Endodermal cell (in vitro differentiated cells): ENCODE results near the gene CHSY1. TPM values are rescaled to one million over a fixed set of nuclear protein-coding genes. Genes with fewer than 3 reads are reported as not detected.
A peak's percentile ranks its signal among the peaks of the same experiment; 100 is the strongest.

Experiments used
- DNase-seq: peaks from one replicate; pipeline ENCODE4 v3.0.0-alpha.2; 2017
- H3K27ac ChIP-seq: 2 replicates; pipeline ENCODE4 v1.5.1; 2013; ENCODE audit warnings: mild to moderate bottlenecking, low read depth, low read length, moderate library complexity
- H3K27me3 ChIP-seq: 2 replicates; pipeline ENCODE4 v1.6.1; 2013; ENCODE audit warnings: mild to moderate bottlenecking, low read length, moderate library complexity; ENCODE audit not compliant: insufficient read depth, control insufficient read depth, poor library complexity, severe bottlenecking
- H3K36me3 ChIP-seq: 2 replicates; pipeline ENCODE4 v1.7.0; 2013; ENCODE audit warnings: mild to moderate bottlenecking, low read length, moderate library complexity; ENCODE audit not compliant: control insufficient read depth, insufficient read depth
- H3K4me1 ChIP-seq: one replicate; pipeline ENCODE4 v1.7.0; 2013; ENCODE audit warnings: low read length; ENCODE audit not compliant: control insufficient read depth, insufficient read depth
- H3K4me3 ChIP-seq: 2 replicates; pipeline ENCODE4 v1.5.1; 2013; ENCODE audit warnings: mild to moderate bottlenecking, low read length, moderate library complexity
- H3K9ac ChIP-seq: 2 replicates; pipeline ENCODE4 v1.6.1; 2013; ENCODE audit warnings: mild to moderate bottlenecking, low read length, moderate library complexity; ENCODE audit not compliant: poor library complexity, severe bottlenecking; ENCODE audit errors: extremely low read depth
- H3K9me3 ChIP-seq: 2 replicates; pipeline ENCODE4 v1.6.1; 2013; ENCODE audit warnings: mild to moderate bottlenecking, low read length, moderate library complexity; ENCODE audit not compliant: control insufficient read depth
- H3K27ac Mint-ChIP-seq: 2 replicates; pipeline ENCODE4 v1.8.0; 2020; ENCODE audit warnings: mixed read lengths
- H3K27me3 Mint-ChIP-seq: 2 replicates; pipeline ENCODE4 v1.8.0; 2021; ENCODE audit warnings: mild to moderate bottlenecking, mixed read lengths; ENCODE audit not compliant: insufficient read depth
- H3K36me3 Mint-ChIP-seq: 2 replicates; pipeline ENCODE4 v1.8.0; 2020; ENCODE audit warnings: low read depth, mixed read lengths
- H3K4me1 Mint-ChIP-seq: 2 replicates; pipeline ENCODE4 v1.8.0; 2020; ENCODE audit warnings: mixed read lengths
- H3K4me3 Mint-ChIP-seq: 2 replicates; pipeline ENCODE4 v1.8.0; 2020; ENCODE audit warnings: mild to moderate bottlenecking, moderate library complexity, mixed read lengths
- H3K9me3 Mint-ChIP-seq: 2 replicates; pipeline ENCODE4 v1.8.0; 2020; ENCODE audit warnings: mild to moderate bottlenecking, mixed read lengths
- CTCF ChIP-seq: fragments of 200-600 bp; sonication (generic); conservative IDR thresholded peaks from 2 replicates; pipeline ENCODE4 v1.5.0; 2021; ENCODE audit warnings: antibody characterized with exemption, mild to moderate bottlenecking
- WGBS, 2 experiments: methylation state at CpG; one replicate each; pipeline versions ENCODE4 v1.1.5 to v1.1.7; 2013; ENCODE audit warnings: missing lambda C conversion rate in 2 of 2, mixed read lengths in 1 of 2; ENCODE audit not compliant: insufficient coverage in 1 of 2, insufficient read length in 1 of 2; 5-methylcytosine and 5-hydroxymethylcytosine counted together
- total RNA-seq, 2 donors: library from RNA; stranded (reverse); fragmentation: NEBNext Ultra II Directional in 1 of 2; extraction: Animal tissue kit (Norgen Biotek cat#: 25700) in 1 of 2; gene quantifications; 2 replicates in 1 of 2; 3 replicates in 1 of 2; pipeline ENCODE4 v1.2.1, GENCODE V29; 2021

CHSY1 gene
- total RNA-seq, 2 donors from 2014 or later, result 33.3 to 39.9 TPM

GRCh38 chr15:101129851-101130380 lies 121.9 kb downstream of the CHSY1 start:
- no peaks in the 10 kb centered on the region for H3K27me3 ChIP-seq
- H3K9ac ChIP-seq, result no peak overlapping the region
- H3K4me1 ChIP-seq, result peaks cover 3% of the 10 kb centered on the region
- Mint-ChIP-seq H3K27me3 (no peaks in the 10 kb centered on the region), H3K36me3 (no peaks in the 10 kb centered on the region), H3K4me3 (no peak overlapping the region), H3K27ac (no peak overlapping the region), H3K9me3 (peaks cover 17% of the 10 kb centered on the region), H3K4me1 (peaks cover 10% of the 10 kb centered on the region)
- WGBS, 2 experiments, result 95 to 100% methylated on average over 3 to 4 of the region's 4 CpGs
- H3K27ac ChIP-seq, result no peak overlapping the region
- no peak overlapping the region for H3K4me3 ChIP-seq
- no peak for DNase-seq
- H3K36me3 ChIP-seq, result no peaks in the 10 kb centered on the region
- TF ChIP-seq CTCF, result no peak
- H3K9me3 ChIP-seq, result no peaks in the 10 kb centered on the region

DNA sequence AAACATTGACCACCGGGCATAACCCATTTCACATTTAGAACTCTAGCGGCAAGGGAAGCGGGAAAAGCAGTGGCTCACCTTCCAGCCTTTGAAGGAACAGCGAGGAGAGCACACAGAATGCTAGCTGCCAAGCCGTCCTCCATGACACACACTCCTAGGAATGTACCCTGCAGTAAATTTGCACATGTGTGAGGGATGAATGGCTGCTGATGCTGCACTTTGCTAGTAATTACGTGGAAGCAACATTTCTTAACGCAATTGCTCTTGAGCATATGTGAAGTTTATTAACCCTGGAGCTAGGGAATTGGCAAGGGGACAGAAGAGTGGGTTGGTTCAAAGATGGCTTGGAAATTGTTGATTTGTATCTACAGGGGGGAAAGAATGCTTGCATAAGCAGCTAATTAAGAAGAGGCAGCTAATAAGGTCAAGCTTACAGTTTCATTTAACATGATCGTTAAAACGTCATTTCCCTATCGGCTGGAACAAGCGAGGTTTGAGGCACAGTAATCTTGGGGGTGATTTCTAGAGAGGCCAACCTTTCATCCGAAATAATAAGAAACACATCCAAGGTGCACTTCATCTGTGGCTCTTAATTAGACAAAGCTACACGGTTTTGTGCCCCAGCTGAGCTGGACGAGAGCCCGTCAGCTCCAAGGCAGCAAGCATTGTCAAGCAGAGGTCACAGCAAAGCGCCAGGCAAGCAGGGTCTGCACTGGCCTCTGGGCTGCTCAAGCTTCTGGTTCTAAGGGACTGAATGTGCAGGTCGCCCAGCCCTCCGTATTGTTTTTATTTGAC lies 123.4 kb downstream of the CHSY1 start:
- H3K4me1 ChIP-seq, result peaks cover 3% of the 10 kb centered on the region
- Mint-ChIP-seq H3K9me3 (peaks cover 13% of the 10 kb centered on the region), H3K4me1 (peaks cover 13% of the 10 kb centered on the region), H3K27me3 (no peaks in the 10 kb centered on the region), H3K4me3 (no peak overlapping the region), H3K36me3 (no peaks in the 10 kb centered on the region), H3K27ac (peak overlapping the region; percentile 4)
- H3K9me3 ChIP-seq, result no peaks in the 10 kb centered on the region
- H3K27me3 ChIP-seq, result no peaks in the 10 kb centered on the region
- no peak overlapping the region for H3K9ac ChIP-seq
- no peak for TF ChIP-seq CTCF
- no peaks in the 10 kb centered on the region for H3K36me3 ChIP-seq
- H3K27ac ChIP-seq, result no peak overlapping the region
- peak; percentile 45 for DNase-seq
- H3K4me3 ChIP-seq, result no peak overlapping the region
- 92% methylated on average over 13 to 18 of the region's 18 CpGs for WGBS, 2 experiments

- no peak for TF ChIP-seq CTCF
- Mint-ChIP-seq H3K4me3 (no peak overlapping the region), H3K27me3 (no peaks in the 10 kb centered on the region), H3K27ac (no peak overlapping the region), H3K36me3 (no peaks in the 10 kb centered on the region), H3K4me1 (peaks cover 13% of the 10 kb centered on the region), H3K9me3 (peaks cover 13% of the 10 kb centered on the region)
- peaks cover 3% of the 10 kb centered on the region for H3K4me1 ChIP-seq
- no peaks in the 10 kb centered on the region for H3K27me3 ChIP-seq
- 94 to 96% methylated on average over 12 to 13 of the region's 13 CpGs for WGBS, 2 experiments
- no peak overlapping the region for H3K9ac ChIP-seq
- H3K9me3 ChIP-seq, result no peaks in the 10 kb centered on the region
- H3K4me3 ChIP-seq, result no peak overlapping the region
- no peak overlapping the region for H3K27ac ChIP-seq
- DNase-seq, result no peak
- no peaks in the 10 kb centered on the region for H3K36me3 ChIP-seq
Observed at GRCh38 chr15:101127506-101128076, 124.3 kb downstream of the CHSY1 start.
